Thymus (tissue), 11 donors: ENCODE measurements around the gene NOL6. TPM values are rescaled to one million over a fixed set of nuclear protein-coding genes. Genes with fewer than 3 reads are reported as not detected.
A peak's percentile ranks its signal among the peaks of the same experiment; 100 is the strongest.

Experiments
- DNase-seq, 9 donors: peaks; one replicate each; pipeline ENCODE4 v3.0.0-alpha.2; 2013; ENCODE audit warnings: low spot score in 9 of 9, low read depth in 6 of 9, missing footprints in 1 of 9
- H3K27ac ChIP-seq, 2 donors: one replicate each; pipeline ENCODE4 v1.5.1; 2013; ENCODE audit warnings: control low read depth in 1 of 2, low read depth in 1 of 2, low read length in 1 of 2, mild to moderate bottlenecking in 1 of 2, moderate library complexity in 1 of 2
- H3K27me3 ChIP-seq, 2 donors: one replicate each; pipeline ENCODE4 v1.5.1; 2013; ENCODE audit warnings: low read length in 1 of 2; ENCODE audit not compliant: control insufficient read depth in 2 of 2, insufficient read depth in 1 of 2
- H3K36me3 ChIP-seq, 2 donors: one replicate each; pipeline ENCODE4 v1.5.1; 2013; ENCODE audit warnings: low read length in 1 of 2, mild to moderate bottlenecking in 1 of 2, moderate library complexity in 1 of 2; ENCODE audit not compliant: control insufficient read depth in 2 of 2, insufficient read depth in 2 of 2
- H3K4me1 ChIP-seq, 2 donors: one replicate each; pipeline ENCODE4 v1.5.1; 2013; ENCODE audit warnings: low read length in 2 of 2; ENCODE audit not compliant: control insufficient read depth in 2 of 2, insufficient read depth in 2 of 2
- H3K4me3 ChIP-seq, 2 donors: one replicate each; pipeline ENCODE4 v1.5.1; 2013; ENCODE audit warnings: low read length in 2 of 2, control low read depth in 1 of 2, mild to moderate bottlenecking in 1 of 2
- H3K9me3 ChIP-seq, 2 donors: one replicate each; pipeline ENCODE4 v1.5.1; 2013; ENCODE audit warnings: low read length in 1 of 2, mild to moderate bottlenecking in 1 of 2; ENCODE audit not compliant: control insufficient read depth in 2 of 2, insufficient read depth in 1 of 2
- WGBS: extraction: QIAGEN DNeasy Blood & Tissue Kit; methylation state at CpG from one replicate; pipeline ENCODE4 v1.1.7; 2013; 5-methylcytosine and 5-hydroxymethylcytosine counted together
- polyA plus RNA-seq: library from polyadenylated mRNA; stranded (reverse); fragments of 200-250 nt; gene quantifications from one replicate; pipeline ENCODE4 v1.2.3, GENCODE V29; 2013
- total RNA-seq: library from RNA; stranded (reverse); fragments of 120-200 nt; gene quantifications from one replicate; pipeline ENCODE4 v1.2.4, GENCODE V29; 2013
- donor health status: healthy.

Gene NOL6
- total and polyA plus RNA-seq, 2 donors = 12.0 to 29.5 TPM

DNA sequence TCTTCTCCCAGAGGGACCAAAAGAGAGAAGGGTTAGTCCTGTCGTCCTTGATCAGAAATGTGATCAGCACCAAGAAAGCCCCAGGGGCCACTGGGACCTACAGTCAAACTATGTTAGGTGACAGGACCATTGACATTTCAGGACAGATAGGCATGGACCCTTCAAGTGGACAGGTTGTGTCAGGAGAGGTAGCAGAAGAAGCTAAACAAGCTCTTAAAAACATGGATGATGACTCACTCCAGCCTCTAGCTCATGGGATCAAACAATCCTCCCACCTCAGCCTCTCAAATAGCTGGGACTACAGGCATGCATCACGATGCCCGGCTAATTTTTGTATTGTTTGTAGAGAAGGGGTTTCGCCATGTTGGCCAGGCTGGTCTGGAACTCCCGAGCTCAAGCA is 24.0 kb downstream of the NOL6 start:
- H3K4me1 ChIP-seq = peaks cover 37 to 92% of the 10 kb centered on the region in 2 donors
- H3K27me3 ChIP-seq = peaks cover 0 to 2% of the 10 kb centered on the region in 2 donors
- no peak overlapping the region for H3K27ac ChIP-seq
- no peak overlapping the region for H3K4me3 ChIP-seq
- DNase-seq = no peak
- 99% methylated on average over 5 of the region's 5 CpGs for WGBS
- peaks cover 0 to 6% of the 10 kb centered on the region in 2 donors for H3K9me3 ChIP-seq
- peaks cover 7 to 8% of the 10 kb centered on the region in 2 donors for H3K36me3 ChIP-seq

DNA sequence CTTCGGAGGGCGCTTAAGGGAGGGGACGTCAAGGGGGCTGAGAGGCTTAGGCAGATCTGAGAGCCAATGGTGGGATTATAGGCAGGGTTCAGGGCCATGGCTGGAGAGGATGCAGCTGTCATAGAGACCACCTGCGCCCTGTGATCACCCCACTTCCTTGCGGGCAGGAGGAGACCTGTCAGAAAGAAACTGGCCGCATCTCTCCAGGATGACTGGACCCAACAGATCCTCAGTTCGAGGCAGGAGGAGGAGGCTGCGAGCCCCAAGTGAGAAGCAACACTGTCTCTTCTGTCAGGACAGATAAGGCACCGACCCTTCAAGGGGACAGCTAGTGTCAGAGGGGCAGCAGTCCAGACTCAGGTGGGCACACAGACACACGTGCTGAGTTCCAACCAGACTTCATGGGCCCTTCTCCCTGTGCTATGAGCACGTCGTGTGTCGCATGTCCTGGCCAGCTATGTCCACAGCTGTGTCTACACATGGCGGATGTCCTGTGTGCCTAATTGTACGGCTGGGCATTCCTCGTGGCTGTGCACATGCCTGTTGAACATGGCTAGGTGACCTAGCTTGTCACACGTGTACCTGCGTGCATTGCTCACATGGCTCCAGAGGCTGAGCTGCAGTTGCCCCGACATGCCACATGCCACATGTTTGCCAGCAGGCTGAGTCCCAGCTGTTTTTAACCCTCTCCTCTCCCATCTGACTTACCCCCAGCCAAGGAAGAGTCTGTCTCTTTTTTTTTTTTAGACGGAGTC is 25.7 kb downstream of the NOL6 start:
- peak in 4 of 9 donors; percentile 33 to 70 (median 42) for DNase-seq
- Histone ChIP-seq H3K27me3 (peaks cover 0 to 2% of the 10 kb centered on the region in 2 donors), H3K36me3 (peaks cover 21 to 23% of the 10 kb centered on the region in 2 donors), H3K4me3 (peak overlapping the region; percentile 74 to 100), H3K9me3 (peaks cover 0 to 6% of the 10 kb centered on the region in 2 donors), H3K27ac (peak overlapping the region; percentile 87 to 91), H3K4me1 (peaks cover 35 to 91% of the 10 kb centered on the region in 2 donors)
- WGBS = 40% methylated on average over 20 of the region's 20 CpGs

DNA sequence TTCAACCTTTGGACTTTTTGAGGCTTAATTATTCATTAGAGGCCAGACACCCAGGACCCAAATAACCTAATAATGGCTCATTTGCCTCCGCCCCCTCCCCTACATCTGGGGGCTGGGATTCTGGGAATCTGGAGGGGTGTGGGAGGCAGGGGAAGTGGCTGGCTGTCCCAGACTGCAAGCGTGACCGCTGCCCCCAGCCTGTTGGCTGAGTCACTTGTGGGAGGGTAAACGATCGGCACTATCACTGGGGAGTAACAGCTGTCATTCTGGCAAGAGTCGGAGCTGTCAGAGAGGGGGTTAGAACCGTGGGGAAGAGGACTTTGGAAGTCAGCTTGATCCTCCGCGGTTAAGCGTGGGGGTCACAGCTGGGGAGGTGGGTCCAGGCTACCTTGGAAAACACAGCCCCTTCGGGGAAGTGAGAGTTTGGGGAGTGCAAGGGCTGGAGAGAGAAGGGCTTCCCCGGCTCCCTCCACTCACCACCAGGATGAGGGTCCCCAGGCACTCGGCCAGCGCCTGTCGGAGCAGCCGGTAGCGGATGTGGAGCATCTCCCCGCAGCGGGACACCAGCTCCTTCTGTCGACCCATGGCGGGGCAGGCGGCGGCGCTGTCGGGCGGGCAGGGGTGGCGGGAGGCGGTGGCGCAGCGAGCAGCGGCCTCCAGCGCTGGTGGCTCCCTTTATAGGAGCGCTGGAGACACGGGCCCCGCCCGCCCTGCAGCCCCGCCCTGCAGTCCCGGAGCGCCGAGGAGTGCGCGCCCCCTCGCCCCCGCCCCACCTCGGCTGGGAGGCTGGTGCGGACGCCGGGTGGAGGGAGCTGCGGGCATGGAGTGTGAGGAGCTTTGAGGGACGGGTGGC is 26.6 kb downstream of the NOL6 start, which contains the start of gene AQP3:
Gene AQP3 (minus strand): TSS at position 648 of the 853 bp plus-strand sequence. CDS start 63 bp downstream, at position 585.
- H3K36me3 ChIP-seq = peaks cover 29 to 31% of the 10 kb centered on the region in 2 donors
- peaks cover 30 to 91% of the 10 kb centered on the region in 2 donors for H3K4me1 ChIP-seq
- DNase-seq = peak in 7 of 9 donors; percentile 63 to 91 (median 79)
- H3K4me3 ChIP-seq = peak within 1 kb of the TSS; percentile 74 to 100
- peaks cover 0 to 2% of the 10 kb centered on the region in 2 donors for H3K27me3 ChIP-seq
- peaks cover 0 to 6% of the 10 kb centered on the region in 2 donors for H3K9me3 ChIP-seq
- peak within 1 kb of the TSS; percentile 98 to 99 for H3K27ac ChIP-seq
- WGBS = 2% methylated on average over 50 of the region's 50 CpGs

DNA sequence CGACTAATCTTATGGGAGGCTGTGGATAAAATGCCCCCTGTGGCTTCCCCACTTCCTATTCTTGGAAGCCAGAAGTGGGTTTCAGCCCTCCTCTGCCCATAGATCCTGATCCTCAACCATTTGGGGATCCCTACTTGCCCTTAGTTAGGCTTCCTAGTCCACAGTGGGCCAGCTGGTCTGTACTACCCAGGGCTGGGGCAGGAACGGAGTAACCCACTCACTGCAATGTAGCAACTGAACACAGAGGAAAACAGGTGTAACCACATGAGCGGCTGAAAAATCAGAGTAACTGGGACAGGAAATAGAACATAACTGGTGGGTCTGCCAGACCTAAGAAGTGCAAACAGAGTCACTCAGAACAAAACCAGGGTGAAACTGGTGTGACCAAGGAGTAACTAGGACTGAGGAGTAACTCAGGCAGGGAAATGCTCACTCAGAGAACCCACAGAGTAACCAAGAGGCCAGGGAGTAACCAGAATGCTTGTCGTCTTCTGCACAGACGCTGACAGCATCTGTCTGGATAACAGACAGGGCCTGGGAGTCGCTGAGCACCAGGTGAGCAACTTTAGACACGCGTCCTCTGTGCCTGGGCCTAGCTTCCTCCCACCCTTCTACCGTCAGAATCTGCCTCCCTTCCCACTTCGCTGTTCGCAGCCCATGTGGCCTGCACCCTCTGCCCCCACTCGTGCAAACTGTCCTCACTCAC is 27.3 kb downstream of the NOL6 start:
- WGBS = 4% methylated on average over 12 of the region's 12 CpGs
- H3K4me1 ChIP-seq = peaks cover 29 to 91% of the 10 kb centered on the region in 2 donors
- DNase-seq = peak in 8 of 9 donors; percentile 70 to 96 (median 86)
- H3K36me3 ChIP-seq = peaks cover 37 to 39% of the 10 kb centered on the region in 2 donors
- peaks cover 0 to 6% of the 10 kb centered on the region in 2 donors for H3K9me3 ChIP-seq
- peak overlapping the region; percentile 98 to 99 for H3K27ac ChIP-seq
- peaks cover 0 to 2% of the 10 kb centered on the region in 2 donors for H3K27me3 ChIP-seq
- H3K4me3 ChIP-seq = peak overlapping the region; percentile 74 to 100

DNA sequence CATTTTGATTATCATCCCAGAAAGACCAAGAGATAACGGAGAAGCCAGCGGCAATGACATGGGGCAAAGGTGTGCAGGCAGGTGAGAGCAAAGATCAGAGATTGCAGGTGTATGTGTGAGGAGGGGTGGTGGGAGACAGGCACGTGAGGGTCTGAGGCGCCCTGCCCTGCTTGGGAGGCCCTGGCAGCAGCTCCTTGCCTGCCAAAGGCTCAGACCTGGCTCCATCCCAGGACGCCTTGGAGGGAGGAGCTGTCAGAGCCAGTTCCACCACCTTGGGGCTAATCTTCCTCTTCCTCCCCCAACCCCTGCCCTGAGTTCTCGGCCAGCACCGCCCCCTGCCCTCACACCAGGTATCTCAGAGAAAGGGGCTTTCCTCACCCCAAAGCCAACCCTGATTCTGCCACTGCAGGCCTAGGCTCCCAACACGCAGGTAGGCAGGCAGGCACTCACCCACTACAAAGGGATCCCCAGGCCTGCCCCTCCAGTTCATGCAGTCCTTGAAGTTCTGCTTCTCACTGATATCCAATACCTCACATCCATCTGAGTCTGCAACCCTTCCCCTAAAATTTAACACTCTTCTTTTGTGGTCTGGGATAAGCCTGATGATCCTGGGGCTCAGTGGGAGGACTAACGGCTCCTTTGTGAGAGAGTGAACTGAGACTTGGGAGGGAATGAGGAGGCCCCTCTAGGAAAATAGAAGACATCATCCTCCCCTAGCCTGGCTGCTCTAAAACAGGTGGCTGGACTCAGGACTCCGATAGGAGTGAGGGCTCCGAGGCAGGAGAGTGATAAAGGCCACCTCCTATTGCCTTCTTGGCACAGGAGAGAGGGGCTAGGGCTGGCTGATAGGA is 28.1 kb downstream of the NOL6 start:
- Histone ChIP-seq H3K4me1 (peaks cover 29 to 90% of the 10 kb centered on the region in 2 donors), H3K27ac (peak overlapping the region; percentile 98 to 99), H3K27me3 (peaks cover 0 to 2% of the 10 kb centered on the region in 2 donors), H3K4me3 (peak overlapping the region; percentile 74 to 100), H3K36me3 (peaks cover 44 to 46% of the 10 kb centered on the region in 2 donors), H3K9me3 (peaks cover 0 to 6% of the 10 kb centered on the region in 2 donors)
- DNase-seq = peak in 2 of 9 donors; percentile 35 to 55
- WGBS = 71% methylated on average over 11 of the region's 11 CpGs

DNA sequence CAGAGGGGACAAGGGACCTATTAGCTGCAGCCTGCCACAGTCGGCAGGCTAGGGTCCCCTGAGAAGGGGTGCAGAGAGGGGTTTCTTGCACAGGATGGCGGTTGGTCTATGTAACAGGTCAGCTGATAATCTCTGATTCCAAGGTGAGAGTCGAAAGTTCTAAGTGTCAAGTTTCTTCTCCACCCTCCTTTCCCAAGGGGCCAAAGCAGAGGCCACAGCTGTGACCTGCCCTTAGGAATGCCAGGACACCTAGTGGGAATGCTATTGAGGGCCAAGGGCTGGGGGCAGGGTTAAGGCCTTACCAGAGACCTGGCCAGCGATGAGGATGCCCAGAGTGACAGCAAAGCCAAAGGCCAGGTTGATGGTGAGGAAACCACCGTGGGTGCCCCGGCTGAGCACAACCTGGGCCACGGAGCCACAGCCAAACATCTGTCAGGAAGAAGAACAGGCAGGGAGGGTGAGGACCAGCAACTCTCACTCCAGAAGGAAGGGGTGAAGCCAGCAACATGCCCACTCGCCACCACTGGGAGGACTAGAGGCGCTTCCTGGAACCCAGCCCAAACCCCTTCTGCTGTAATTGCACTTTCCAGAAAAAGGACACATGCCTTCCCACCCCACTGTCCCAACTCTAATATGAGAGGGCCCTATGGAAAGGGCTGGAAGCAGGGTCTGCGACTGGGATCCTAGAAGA is 30.1 kb downstream of the NOL6 start:
- Histone ChIP-seq H3K9me3 (peaks cover 0 to 6% of the 10 kb centered on the region in 2 donors), H3K27ac (peak overlapping the region; percentile 43 to 64), H3K36me3 (peaks cover 44 to 63% of the 10 kb centered on the region in 2 donors), H3K27me3 (peaks cover 0 to 2% of the 10 kb centered on the region in 2 donors), H3K4me3 (peak overlapping the region; percentile 74 to 100), H3K4me1 (peaks cover 28 to 82% of the 10 kb centered on the region in 2 donors)
- 75% methylated on average over 10 of the region's 10 CpGs for WGBS
- DNase-seq = no peak

DNA sequence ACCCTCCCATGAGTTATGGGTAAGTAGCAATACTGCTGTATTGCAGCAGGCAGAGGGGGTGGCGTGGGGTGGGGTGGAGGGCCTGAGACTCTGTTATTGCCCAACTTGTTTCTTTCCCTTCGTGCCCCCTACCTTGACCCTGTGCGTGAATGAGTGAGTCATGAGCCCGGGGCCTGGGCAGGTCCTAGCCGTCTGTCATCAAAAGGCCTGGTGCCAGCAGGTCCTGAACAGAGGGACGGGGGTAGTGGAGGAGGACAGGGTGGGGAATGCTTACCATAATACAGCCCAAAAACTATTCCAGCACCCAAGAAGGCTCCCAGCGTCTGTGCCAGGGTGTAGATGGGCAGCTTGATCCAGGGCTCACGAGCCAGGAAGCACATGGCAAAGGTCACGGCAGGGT is 30.7 kb downstream of the NOL6 start:
- H3K9me3 ChIP-seq = peaks cover 0 to 2% of the 10 kb centered on the region in 2 donors
- no peak for DNase-seq
- WGBS = 94% methylated on average over 9 of the region's 9 CpGs
- H3K4me3 ChIP-seq = no peak overlapping the region
- H3K27ac ChIP-seq = peak overlapping the region in 1 of 2 donors; percentile 43
- H3K27me3 ChIP-seq = peaks cover 0 to 2% of the 10 kb centered on the region in 2 donors
- peaks cover 26 to 77% of the 10 kb centered on the region in 2 donors for H3K4me1 ChIP-seq
- peaks cover 44 to 63% of the 10 kb centered on the region in 2 donors for H3K36me3 ChIP-seq
